GM20431 (cell line): ENCODE results near the gene PLPP2.

Source experiments
- in situ Hi-C: fragments of 300-500 bp; cut with MseI, MboI; formaldehyde crosslinking; loops from one replicate; pipeline ENCODE4 v1.15.0; 2020; ENCODE audit warnings: low sequenced_read_pairs; ENCODE audit not compliant: unreplicated experiment

PLPP2 gene

GRCh38 chr19:317710-318508 lies 26.7 kb upstream of the PLPP2 start:
- in situ Hi-C loops, result no loop called here

DNA sequence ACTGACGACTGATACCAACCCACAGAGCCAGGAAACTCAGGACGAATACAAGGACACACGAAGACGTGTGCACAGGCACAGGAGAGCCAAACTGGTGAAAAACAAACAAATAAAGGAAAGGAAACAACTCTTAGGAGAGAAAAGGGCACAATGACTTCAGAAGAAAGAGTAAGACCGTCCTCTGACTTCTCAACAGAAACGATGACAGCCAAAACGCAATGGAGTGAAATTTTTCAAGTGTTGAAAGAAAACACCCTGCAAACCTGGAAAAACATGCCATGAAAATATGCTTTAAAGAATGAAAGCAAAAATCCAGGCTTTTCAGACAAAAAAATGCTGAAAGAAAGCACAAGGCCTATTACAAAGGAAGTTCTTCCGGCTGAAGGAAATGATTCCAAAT lies 24.6 kb upstream of the PLPP2 start:
- in situ Hi-C loops, result no loop called here

DNA sequence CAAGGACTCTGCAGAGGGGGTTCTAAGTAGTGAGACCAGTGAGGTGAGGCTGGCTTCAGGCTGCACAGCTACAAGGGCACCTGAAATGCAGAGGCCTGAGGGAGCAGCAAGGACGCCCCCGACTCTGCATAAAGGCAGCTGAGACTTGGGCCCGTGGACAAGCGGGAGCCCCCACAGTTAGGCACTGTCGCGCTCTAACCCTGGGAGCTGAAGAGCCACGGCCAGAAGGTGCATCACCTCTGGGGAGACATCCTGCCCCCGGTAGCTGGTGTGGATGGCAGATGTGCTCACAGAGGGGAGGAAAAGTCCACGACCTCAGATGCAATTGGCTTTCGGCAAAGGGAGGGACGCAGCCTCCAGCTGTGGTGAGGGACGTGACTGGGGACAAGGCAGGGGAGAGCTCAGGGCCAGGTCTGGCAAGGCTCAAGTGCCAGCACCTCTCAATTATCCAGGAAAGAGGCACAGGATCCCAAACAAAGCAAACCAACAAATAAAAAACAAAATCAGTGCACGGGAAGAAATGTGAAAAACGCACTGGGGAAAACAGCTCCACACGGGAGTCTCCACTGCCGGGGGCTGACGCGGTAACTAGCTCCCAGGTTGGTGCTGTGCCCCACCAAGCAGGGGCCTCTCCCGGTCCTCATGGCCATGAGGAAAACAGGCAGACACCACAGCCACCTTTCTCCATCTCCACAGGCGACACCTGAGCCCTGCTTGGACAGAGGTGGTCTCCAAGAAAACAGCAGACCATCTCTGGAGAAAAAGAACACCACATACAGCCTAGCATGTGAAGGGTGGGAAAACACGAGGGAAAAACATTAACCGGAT lies 23.0 kb upstream of the PLPP2 start:
- in situ Hi-C loops, result no loop called here

GRCh38 chr19:313169-313987 lies 22.2 kb upstream of the PLPP2 start:
- in situ Hi-C loops, result no loop called here

DNA sequence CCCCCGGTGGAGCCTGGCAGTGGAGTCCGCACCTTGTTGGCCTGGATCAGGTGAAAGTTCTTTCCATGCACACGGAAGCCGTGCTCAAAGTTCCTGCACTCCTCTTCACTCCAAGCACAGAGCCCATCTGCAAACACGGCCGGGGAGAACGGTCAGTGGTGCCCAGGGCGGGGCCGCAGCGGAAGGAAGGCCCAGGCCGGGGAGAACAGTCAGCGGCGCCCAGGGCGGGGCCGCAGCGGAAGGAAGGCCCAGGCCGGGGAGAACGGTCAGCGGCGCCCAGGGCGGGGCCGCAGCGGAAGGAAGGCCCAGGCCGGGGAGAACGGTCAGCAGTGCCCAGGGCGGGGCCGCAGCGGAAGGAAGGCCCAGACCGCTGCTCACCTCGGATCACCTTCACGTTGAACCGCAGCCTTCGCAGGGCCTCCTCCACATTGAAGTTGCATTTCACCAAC lies 20.6 kb upstream of the PLPP2 start:
- in situ Hi-C loops, result no loop called here

DNA sequence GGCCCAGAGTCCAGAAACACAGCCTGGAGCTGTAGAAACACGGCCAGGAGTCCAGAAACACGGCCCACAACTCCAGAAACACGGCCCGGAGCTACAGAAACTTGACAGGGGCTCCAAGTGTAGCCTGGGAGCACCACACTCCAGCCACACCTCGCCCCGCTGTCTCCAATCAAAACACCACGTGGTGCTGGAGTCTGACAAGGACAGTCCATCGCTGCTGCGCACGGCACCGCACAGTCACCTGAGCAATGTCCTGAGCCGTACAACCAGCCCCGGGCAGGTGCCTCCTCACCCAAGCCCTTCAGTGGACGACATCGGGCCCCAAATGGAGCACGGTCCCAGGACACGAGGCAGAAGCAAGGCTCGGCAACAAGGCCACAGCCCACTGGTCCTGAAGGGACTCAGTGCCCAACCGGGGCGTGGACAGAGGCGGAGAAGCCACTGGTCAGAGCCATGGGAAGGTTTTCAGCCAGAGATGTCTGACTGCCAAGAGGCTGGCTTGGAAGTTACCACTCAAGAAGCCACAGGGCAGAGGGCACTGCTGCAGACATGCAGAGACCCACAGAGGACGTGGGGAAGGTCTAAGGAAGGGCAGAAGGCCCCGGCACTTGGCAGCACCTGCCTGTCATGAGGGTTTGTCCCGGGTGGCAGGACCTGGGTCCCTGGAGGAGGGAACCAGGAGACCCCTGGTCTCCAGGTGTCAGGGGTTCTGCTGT lies 19.7 kb upstream of the PLPP2 start:
- in situ Hi-C loops, result no loop called here

- in situ Hi-C loops, result no loop called here
These were observed 19.0 kb upstream of the PLPP2 start for GRCh38 chr19:310141-310651.

- in situ Hi-C loops, result no loop called here
These were observed 18.0 kb upstream of the PLPP2 start for GRCh38 chr19:309206-309565.

DNA sequence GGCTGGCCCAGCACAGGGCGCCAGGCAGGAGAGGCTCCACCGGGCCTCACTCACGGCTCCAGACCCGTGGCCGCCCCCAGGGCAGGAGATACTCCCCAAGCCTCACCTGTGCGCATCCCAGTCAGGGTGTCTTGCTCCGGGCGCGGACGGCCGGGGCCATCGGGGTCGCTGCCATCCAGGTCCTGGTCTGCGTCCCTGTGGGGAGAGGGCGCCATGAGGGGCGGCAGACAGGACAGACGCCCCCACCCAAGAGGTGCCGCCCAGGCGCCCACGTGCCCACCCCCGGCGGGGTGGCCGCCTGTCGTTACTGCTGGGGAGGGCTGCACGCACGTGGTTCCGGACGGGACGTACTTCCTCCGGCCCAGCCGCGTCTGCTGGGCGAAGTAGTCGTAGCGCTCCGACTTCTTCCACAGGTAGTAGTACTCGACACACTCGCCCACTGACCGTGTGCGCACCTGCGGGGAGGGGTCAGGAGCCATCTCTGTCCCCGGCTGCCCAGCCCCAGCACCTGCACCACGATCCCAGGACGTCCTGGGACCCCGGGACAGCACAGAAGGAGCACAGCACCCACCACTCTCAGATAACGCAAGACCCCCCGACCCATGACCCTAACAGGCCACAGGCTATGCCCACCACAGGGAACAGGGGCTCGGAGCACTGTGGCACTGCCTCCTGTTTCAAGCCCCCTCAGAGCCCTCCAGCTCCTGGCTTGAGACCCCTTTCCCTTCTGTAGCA lies 17.4 kb upstream of the PLPP2 start:
- in situ Hi-C loops, result no loop called here

DNA sequence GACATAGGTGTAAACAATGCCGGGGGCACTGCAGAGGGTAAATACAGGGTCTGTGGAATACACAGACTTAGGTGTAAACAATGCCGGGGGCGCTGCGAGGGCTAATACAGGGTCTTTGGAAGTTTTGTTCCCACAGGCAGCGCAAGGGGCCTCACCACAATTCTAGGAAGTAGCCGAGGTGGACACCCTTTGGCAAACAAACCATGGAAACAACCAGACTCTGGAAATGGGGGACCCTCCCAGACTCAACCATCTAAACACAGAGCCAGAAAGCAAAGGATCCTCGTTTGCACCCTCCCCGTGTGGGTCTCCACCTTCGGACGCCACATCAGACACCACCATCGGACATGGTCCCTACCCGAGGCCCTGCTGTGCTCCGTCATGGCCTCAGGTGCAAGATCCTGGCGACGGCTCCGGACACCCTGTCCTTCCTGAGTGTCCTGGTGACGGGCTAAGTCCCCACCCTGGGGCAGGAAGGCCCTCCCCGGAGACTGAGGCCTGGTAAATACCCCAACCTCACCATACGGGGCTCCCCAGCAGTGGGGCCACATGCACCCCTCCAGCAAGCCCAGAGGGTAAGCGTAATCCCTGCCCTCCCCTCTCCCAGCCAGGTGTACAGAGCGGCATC lies 16.7 kb upstream of the PLPP2 start:
- in situ Hi-C loops, result no loop called here

DNA sequence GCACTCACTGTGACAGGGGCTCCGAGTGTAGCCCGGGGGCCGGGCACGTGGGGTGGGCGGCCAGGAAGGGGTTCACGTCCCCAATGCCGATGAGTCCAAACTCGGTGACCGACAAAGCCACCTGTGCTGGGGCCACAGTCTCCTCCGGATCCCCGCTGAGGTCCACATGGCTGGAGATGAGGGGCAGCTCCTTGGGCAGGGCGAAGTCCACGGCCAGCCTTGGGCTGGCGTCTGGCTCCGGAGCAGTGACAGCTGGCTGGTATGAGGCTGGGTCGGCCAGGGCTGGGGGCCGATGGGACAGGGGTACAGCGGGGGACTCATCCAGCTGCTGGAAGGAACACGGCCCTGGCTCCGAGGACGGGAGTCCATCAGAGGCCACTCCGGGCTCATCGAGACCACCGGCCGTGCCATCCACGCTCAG lies 15.9 kb upstream of the PLPP2 start:
- in situ Hi-C loops, result no loop called here

DNA sequence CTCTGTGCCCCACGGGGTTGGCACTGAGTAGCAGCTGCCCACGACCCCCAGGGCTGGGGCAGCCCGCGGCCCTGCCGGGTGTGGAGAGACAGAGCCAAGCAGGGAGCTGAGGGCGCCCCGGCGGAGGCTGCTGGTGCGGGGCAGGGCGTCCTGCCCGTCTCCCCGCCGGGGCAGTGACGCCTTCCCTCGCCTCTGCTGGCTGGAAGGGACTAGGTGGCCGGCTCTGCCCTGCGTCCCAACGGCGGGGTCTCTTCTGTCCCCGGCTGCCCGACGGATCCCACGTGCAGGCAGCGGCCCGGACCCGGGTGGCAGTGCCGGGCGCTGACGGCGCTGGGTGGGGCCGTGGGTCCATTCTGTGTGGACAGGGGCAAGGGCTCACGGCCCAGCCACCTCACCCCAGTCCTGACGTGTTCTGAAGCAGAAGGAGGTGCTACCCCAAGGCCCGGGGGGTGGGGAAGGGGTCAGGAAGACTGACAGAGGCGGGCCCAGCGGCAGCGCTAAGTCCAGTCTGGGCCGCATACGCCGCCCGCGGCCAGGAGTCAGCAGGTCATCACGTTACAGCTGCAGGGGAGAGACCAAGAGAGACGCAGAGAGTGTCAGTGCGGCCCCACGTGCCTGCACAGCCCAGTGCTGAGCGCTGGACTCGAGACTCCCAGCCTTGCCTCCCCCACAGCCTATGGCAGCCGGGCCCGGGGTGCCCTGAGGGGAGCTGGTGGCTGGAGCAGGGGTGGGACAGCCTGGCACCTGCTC lies 15.1 kb upstream of the PLPP2 start:
- in situ Hi-C loops, result no loop called here

- in situ Hi-C loops, result no loop called here
These were observed 14.3 kb upstream of the PLPP2 start for GRCh38 chr19:305240-306150.

DNA sequence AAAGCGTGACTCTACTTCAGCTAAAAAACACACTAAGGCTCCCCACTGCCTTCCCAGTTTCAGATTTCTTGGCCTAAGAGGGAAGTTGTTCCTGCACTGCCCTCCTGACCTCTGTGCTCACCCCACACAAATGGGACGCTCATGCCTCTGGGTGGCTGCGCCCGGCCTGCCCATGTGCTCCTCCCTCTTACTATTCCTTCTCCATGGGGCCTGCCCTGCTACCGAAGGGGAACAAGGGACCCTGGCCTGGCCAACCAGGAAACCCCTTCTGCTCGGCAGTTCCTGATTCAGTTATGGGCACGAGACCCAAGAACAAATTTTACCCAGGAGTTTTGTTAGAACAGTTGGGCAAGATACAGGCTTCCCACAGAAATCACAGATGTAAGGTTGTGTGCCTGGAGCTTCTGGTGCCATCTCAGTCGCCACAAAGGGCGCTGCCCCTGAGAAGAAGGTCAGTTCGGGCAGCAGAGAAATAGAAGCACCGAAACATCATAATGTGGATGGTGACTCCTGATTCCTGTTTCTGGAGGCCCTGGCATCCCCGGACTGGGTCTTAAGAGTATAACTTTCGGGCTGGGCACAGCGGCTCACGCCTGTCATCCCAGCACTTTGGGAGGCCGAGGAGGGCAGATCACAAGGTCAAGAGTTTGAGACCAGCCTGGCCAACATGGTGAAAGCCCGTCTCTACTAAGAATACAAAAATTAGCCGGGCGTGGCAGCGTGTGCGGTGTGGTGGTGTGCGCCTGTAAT lies 5.4 kb upstream of the PLPP2 start:
- in situ Hi-C loops, result no loop called here

GRCh38 chr19:295687-296370 lies 4.6 kb upstream of the PLPP2 start:
- in situ Hi-C loops, result no loop called here
